Activated CD8-positive, alpha-beta memory T cell treated with anti-CD3 and anti-CD28 coated beads for 36 hours (primary cell): ENCODE data around the gene EPAS1. TPM values are rescaled to one million over a fixed set of nuclear protein-coding genes. Genes with fewer than 3 reads are reported as not detected.

Experiments
- CTCF ChIA-PET: fragments of 350-600 bp; sonication (Branson Sonifier 250); formaldehyde crosslinking; loops from one replicate; lab custom pipeline; 2021; ENCODE audit warnings: antibody characterized with exemption; lab: Charles Lee
- POLR2A ChIA-PET: fragments of 350-600 bp; sonication (Branson Sonifier 250); formaldehyde crosslinking; loops from one replicate; lab custom pipeline; 2021; ENCODE audit warnings: antibody characterized with exemption; lab: Charles Lee
- total RNA-seq, 2 experiments: library from RNA; stranded (reverse); gene quantifications; one replicate each; pipeline ENCODE4 v1.2.3, GENCODE V29; 2021

The EPAS1 gene
- total RNA-seq, 2 experiments from 2014 or later: 6.8 to 7.0 TPM

GRCh38 chr2:46350029-46350689, 53.0 kb downstream of the EPAS1 start:
- CTCF ChIA-PET: no interaction called here
- POLR2A ChIA-PET: interaction anchor here (0.6 kb wide), 1 partner anchor 1962 kb away, joined by 3 read pairs; no protein-coding TSS in a partner anchor

GRCh38 chr2:46351098-46351749, 54.0 kb downstream of the EPAS1 start:
- ChIA-PET POLR2A (no interaction called here), CTCF (no interaction called here)

GRCh38 chr2:46351750-46352138, 54.5 kb downstream of the EPAS1 start:
- ChIA-PET CTCF (no interaction called here), POLR2A (no interaction called here)

- POLR2A ChIA-PET: no interaction called here
These were observed 55.4 kb downstream of the EPAS1 start for GRCh38 chr2:46352621-46353020.

GRCh38 chr2:46353509-46353908, 56.3 kb downstream of the EPAS1 start:
- CTCF ChIA-PET: no interaction called here

More at GRCh38 chr2:46352621-46353020, 55.4 kb downstream of the EPAS1 start:
- CTCF ChIA-PET: interaction anchor here (0.5 kb wide), 2 partner anchors 9 to 274 kb away, joined by 3 read pairs; no protein-coding TSS in a partner anchor

GRCh38 chr2:46355756-46356155, 58.5 kb downstream of the EPAS1 start:
- POLR2A ChIA-PET: no interaction called here
- CTCF ChIA-PET: interaction anchor here (0.9 kb wide), 1 partner anchor 10 kb away, joined by 4 read pairs; no protein-coding TSS in a partner anchor

More at GRCh38 chr2:46353509-46353908, 56.3 kb downstream of the EPAS1 start:
- POLR2A ChIA-PET: no interaction called here

GRCh38 chr2:46356991-46357390, 59.8 kb downstream of the EPAS1 start:
- ChIA-PET CTCF (no interaction called here), POLR2A (no interaction called here)

GRCh38 chr2:46358713-46359112, 61.5 kb downstream of the EPAS1 start:
- CTCF ChIA-PET: no interaction called here
- POLR2A ChIA-PET: no interaction called here

GRCh38 chr2:46360303-46360702, 63.1 kb downstream of the EPAS1 start:
- ChIA-PET POLR2A (no interaction called here), CTCF (interaction anchor here (0.7 kb wide), 1 partner anchor 296 kb away, joined by 8 read pairs; no protein-coding TSS in a partner anchor)

- CTCF ChIA-PET: interaction anchor here (0.6 to 1.8 kb wide), 6 partner anchors 10 to 385 kb away, joined by 3 to 8 read pairs (median 3); no protein-coding TSS in a partner anchor
- POLR2A ChIA-PET: no interaction called here
These were observed 64.9 kb downstream of the EPAS1 start for GRCh38 chr2:46361920-46362666.

GRCh38 chr2:46362667-46363012, 65.4 kb downstream of the EPAS1 start:
- POLR2A ChIA-PET: no interaction called here
- CTCF ChIA-PET: interaction anchor here (1.4 to 1.5 kb wide), 2 partner anchors 68 to 299 kb away, joined by 3 to 5 read pairs; no protein-coding TSS in a partner anchor

- ChIA-PET POLR2A (no interaction called here), CTCF (interaction anchor here (1.2 to 1.5 kb wide), 3 partner anchors 69 to 352 kb away, joined by 3 to 5 read pairs (median 3); no protein-coding TSS in a partner anchor)
These were observed 66.4 kb downstream of the EPAS1 start for GRCh38 chr2:46363535-46364170.

- ChIA-PET POLR2A (no interaction called here), CTCF (interaction anchor here (1.0 to 1.9 kb wide), 2 partner anchors 9 to 354 kb away, joined by 4 read pairs; no protein-coding TSS in a partner anchor)
These were observed 67.7 kb downstream of the EPAS1 start for GRCh38 chr2:46364797-46365457.

- ChIA-PET POLR2A (no interaction called here), CTCF (interaction anchor here (0.6 to 2.6 kb wide), 6 partner anchors 9 to 355 kb away, joined by 3 to 8 read pairs (median 4); no protein-coding TSS in a partner anchor)
These were observed 68.9 kb downstream of the EPAS1 start for GRCh38 chr2:46365913-46366667.

- CTCF ChIA-PET: interaction anchor here (1.0 to 2.6 kb wide), 4 partner anchors 8 to 304 kb away, joined by 3 to 8 read pairs (median 4); no protein-coding TSS in a partner anchor
- POLR2A ChIA-PET: no interaction called here
These were observed 69.5 kb downstream of the EPAS1 start for GRCh38 chr2:46366668-46367052.

- CTCF ChIA-PET: interaction anchor here (1.0 to 2.6 kb wide), 3 partner anchors 11 to 305 kb away, joined by 3 to 8 read pairs (median 4); no protein-coding TSS in a partner anchor
These were observed 70.1 kb downstream of the EPAS1 start for GRCh38 chr2:46367286-46367685.

GRCh38 chr2:46368401-46368800, 71.2 kb downstream of the EPAS1 start:
- POLR2A ChIA-PET: no interaction called here
- CTCF ChIA-PET: no interaction called here

More at GRCh38 chr2:46367286-46367685, 70.1 kb downstream of the EPAS1 start:
- POLR2A ChIA-PET: no interaction called here

GRCh38 chr2:46369783-46370182, 72.6 kb downstream of the EPAS1 start:
- ChIA-PET POLR2A (no interaction called here), CTCF (interaction anchor here (0.8 to 1.1 kb wide), 3 partner anchors 23 to 359 kb away, joined by 3 read pairs; no protein-coding TSS in a partner anchor)
